GM18505 (cell line): ENCODE results near the gene CCNDBP1.

ENCODE experiments used
- ATAC-seq: cut with Tn5 transposase; IDR thresholded peaks from one replicate; pipeline ENCODE4 v1.9.1; 2021; ENCODE audit not compliant: unreplicated experiment
- POLR2A ChIP-seq: IDR thresholded peaks from 4 replicates; pipeline ENCODE4 v1.6.1; 2011; ENCODE audit warnings: borderline replicate concordance; ENCODE audit not compliant: insufficient read depth, insufficient read length; ENCODE audit errors: extremely low read depth

CCNDBP1 gene

GRCh38 chr15:43232289-43232874 lies 47.2 kb downstream of the CCNDBP1 start:
- TF ChIP-seq POLR2A, result no peak
- no peak for ATAC-seq

GRCh38 chr15:43235536-43235935 lies 50.3 kb downstream of the CCNDBP1 start:
- TF ChIP-seq POLR2A, result no peak
- ATAC-seq, result no peak

GRCh38 chr15:43237842-43238470 lies 52.8 kb downstream of the CCNDBP1 start:
- TF ChIP-seq POLR2A, result no peak
- ATAC-seq, result no peak

GRCh38 chr15:43238671-43239131 lies 53.5 kb downstream of the CCNDBP1 start:
- no peak for TF ChIP-seq POLR2A
- no peak for ATAC-seq

GRCh38 chr15:43239732-43240491 lies 54.7 kb downstream of the CCNDBP1 start:
- no peak for TF ChIP-seq POLR2A
- no peak for ATAC-seq

GRCh38 chr15:43241100-43241499 lies 55.9 kb downstream of the CCNDBP1 start:
- ATAC-seq, result no peak
- no peak for TF ChIP-seq POLR2A

- ATAC-seq, result no peak
- TF ChIP-seq POLR2A, result no peak
These were observed 57.4 kb downstream of the CCNDBP1 start for GRCh38 chr15:43242616-43243015.

- no peak for ATAC-seq
- no peak for TF ChIP-seq POLR2A
These were observed 57.9 kb downstream of the CCNDBP1 start for GRCh38 chr15:43243020-43243645.

GRCh38 chr15:43244092-43244491 lies 58.9 kb downstream of the CCNDBP1 start:
- no peak for ATAC-seq
- TF ChIP-seq POLR2A, result no peak

GRCh38 chr15:43246261-43246774 lies 61.1 kb downstream of the CCNDBP1 start:
- TF ChIP-seq POLR2A, result no peak
- no peak for ATAC-seq
